Measurements from ENCODE around the gene DNAJC22. TPM values are rescaled to one million over a fixed set of nuclear protein-coding genes. Genes with fewer than 3 reads are reported as not detected.

The DNAJC22 gene
- total and polyA plus RNA-seq, 2 of the 13 experiments (the other 11 are each of a cell fraction or from before 2014, with no cell fraction given): 25.2 to 31.7 TPM

- TF ChIP-seq ZNF276 (CRISPR knock-in tag; IDR thresholded peaks at IDR 0.05; ENCODE audit: low read depth): no peak
- TF ChIP-seq TCF12 (IDR thresholded peaks at IDR 0.05): no peak
- TF ChIP-seq TCF12 (CRISPR knock-in tag; IDR thresholded peaks at IDR 0.05): no peak
- no peak for TF ChIP-seq HDAC6 (IDR thresholded peaks at IDR 0.05; ENCODE audit: low read depth, low read length)
- TF ChIP-seq ZNF20 (CRISPR knock-in tag; IDR thresholded peaks at IDR 0.05): no peak
- TF ChIP-seq ZNF557 (CRISPR knock-in tag; IDR thresholded peaks at IDR 0.05): no peak
- no peak; the same call in 1 of the 2 replicates for TF ChIP-seq ZNF124 (CRISPR knock-in tag; IDR thresholded peaks at IDR 0.05)
- no peak for TF ChIP-seq HOXA5 (CRISPR knock-in tag; IDR thresholded peaks at IDR 0.05)
- TF ChIP-seq ZNF414 (CRISPR knock-in tag; IDR thresholded peaks at IDR 0.05): no peak
- TF ChIP-seq RFXANK (CRISPR knock-in tag; IDR thresholded peaks at IDR 0.05): no peak
- no peak for TF ChIP-seq ZFP82 (CRISPR knock-in tag; IDR thresholded peaks at IDR 0.05; ENCODE audit: borderline replicate concordance)
- no peak for TF ChIP-seq JARID2 (CRISPR knock-in tag; IDR thresholded peaks at IDR 0.05; ENCODE audit: insufficient replicate concordance)
- no peak for TF ChIP-seq HBP1 (CRISPR knock-in tag; IDR thresholded peaks at IDR 0.05; ENCODE audit: low read depth)
- no peak for TF ChIP-seq ZNF703 (CRISPR knock-in tag; IDR thresholded peaks at IDR 0.05; ENCODE audit: borderline replicate concordance)
- TF ChIP-seq SSRP1 (CRISPR knock-in tag; IDR thresholded peaks at IDR 0.05): no peak
- no peak for TF ChIP-seq ZFP36L2 (CRISPR knock-in tag; IDR thresholded peaks at IDR 0.05)
- peak; percentile 58; the same call in 1 of the 2 replicates for TF ChIP-seq ZNF609 (CRISPR knock-in tag; IDR thresholded peaks at IDR 0.05; ENCODE audit: borderline replicate concordance)
- peak; percentile 54 for TF ChIP-seq YY1 (IDR thresholded peaks at IDR 0.05; ENCODE audit: insufficient read depth, insufficient replicate concordance, low read depth, low read length)
- TF ChIP-seq JUNB (CRISPR knock-in tag; IDR thresholded peaks at IDR 0.05; ENCODE audit: borderline replicate concordance): no peak
- no peak for TF ChIP-seq ZBTB8A (CRISPR knock-in tag; IDR thresholded peaks at IDR 0.05; ENCODE audit: borderline replicate concordance, low read depth)
- TF ChIP-seq ZNF121 (CRISPR knock-in tag; IDR thresholded peaks at IDR 0.05): no peak; the same call in 1 of the 2 replicates
- TF ChIP-seq REPIN1 (CRISPR knock-in tag; IDR thresholded peaks at IDR 0.05; ENCODE audit: borderline replicate concordance, low read depth): no peak
These were observed 20.1 kb downstream of the DNAJC22 start (continued) for GRCh38 chr12:49366652-49367380.
